Hematopoietic multipotent progenitor cell (in vitro differentiated cells): ENCODE measurements around the gene UNC13C. TPM values are rescaled to one million over a fixed set of nuclear protein-coding genes. Genes with fewer than 3 reads are reported as not detected.
A peak's percentile ranks its signal among the peaks of the same experiment; 100 is the strongest.

Source experiments
- DNase-seq, 3 donors: peaks; one replicate each; pipeline ENCODE4 v3.0.0-alpha.2; 2011 to 2015; ENCODE audit warnings: low read depth in 2 of 3, low spot score in 2 of 3
- total RNA-seq: library from RNA; depleted of rRNA; stranded (reverse); fragments of >200 nt; gene quantifications from one replicate; pipeline ENCODE4 v1.2.3, GENCODE V29; 2012

Gene UNC13C
- total RNA-seq, 1 donor, result under 0.01 TPM

- peak in 1 of 3 donors; percentile 46 for DNase-seq
Measured at GRCh38 chr15:54608876-54609835, 630.9 kb downstream of the UNC13C start.

GRCh38 chr15:54618120-54618519, 639.9 kb downstream of the UNC13C start:
- DNase-seq, result no peak

DNA sequence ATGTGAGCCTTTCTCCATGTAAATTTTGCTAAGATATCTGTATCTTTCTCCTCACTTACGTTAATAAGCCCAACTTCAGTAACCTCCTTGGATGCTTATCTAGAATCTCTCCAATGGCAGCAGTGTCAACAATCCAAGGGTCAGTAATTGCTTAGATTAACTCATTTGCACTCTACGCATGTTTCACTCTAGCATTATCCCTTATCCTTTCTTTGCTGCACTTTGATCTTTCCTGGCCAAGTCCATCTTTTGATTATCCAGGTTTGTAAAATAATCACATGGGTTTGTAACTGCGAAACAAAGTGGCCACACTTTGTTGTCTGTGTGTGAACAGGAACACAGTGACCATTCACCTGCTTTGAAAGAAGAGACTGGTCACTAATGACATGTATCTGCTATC, 640.9 kb downstream of the UNC13C start:
- DNase-seq, result no peak

- DNase-seq, result no peak
Measured at GRCh38 chr15:54620916-54621315, 642.7 kb downstream of the UNC13C start.

DNA sequence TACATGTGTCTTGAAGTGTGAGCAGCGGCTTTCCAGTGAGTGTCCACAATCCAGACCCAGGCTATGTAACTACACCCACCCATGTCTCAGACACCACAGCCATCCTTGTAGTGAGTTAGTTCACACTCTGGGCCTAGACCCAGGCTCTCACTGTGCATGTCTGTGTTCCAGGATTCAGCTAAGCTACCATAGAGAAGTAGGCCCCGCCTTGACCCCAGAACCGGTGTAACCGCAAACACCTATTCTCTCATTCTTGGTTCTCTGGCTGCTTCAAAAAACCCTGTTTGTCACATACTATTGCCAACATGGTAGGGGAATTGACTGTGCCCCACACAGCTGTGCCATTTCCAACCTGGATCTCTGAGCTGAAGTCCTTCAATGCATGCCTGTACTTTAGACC, 657.9 kb downstream of the UNC13C start:
- no peak for DNase-seq

DNA sequence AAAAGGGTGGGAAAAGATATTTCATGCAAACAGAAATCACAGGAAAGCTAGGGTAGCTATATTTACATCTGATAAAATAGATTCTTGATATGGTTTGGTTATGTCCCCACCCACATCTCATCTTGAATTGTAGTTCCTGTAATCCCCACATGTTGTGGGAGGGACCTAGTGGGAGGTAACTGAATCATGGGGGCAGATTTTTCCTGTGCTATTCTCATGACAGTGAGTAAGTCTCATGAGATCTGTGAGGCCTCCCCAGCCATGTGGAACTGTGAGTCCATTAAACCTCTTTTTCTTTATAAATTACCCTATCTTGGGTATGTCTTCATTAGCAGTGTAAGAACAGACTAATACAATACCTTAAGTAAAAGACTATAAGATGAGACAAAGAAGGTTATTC, 660.4 kb downstream of the UNC13C start:
- no peak for DNase-seq

GRCh38 chr15:54640873-54641272, 662.6 kb downstream of the UNC13C start:
- DNase-seq, result no peak

DNA sequence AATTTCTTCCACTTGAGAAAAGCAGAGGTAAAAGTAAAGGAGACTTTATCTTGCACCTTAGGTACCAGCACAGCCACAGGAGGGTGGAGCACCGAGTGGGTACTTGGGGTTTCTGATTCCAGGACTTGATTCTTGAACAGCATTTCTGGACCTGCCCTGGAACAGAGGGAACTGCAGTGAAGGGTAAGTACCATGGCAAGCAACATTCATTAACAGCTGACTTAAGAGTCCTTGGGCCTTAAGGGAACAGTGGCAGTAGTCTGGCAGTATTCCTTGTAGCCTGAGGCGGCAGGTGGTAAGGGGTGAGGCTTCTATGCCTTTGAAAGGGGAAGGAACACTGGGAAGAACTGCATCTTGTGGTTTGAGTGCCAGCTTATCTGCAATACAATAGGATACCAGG, 666.6 kb downstream of the UNC13C start:
- no peak for DNase-seq

GRCh38 chr15:54659646-54660045, 681.4 kb downstream of the UNC13C start:
- DNase-seq, result no peak

- no peak for DNase-seq
Measured at GRCh38 chr15:54660356-54660755, 682.1 kb downstream of the UNC13C start.

GRCh38 chr15:54675241-54675640, 697.0 kb downstream of the UNC13C start:
- DNase-seq, result no peak

DNA sequence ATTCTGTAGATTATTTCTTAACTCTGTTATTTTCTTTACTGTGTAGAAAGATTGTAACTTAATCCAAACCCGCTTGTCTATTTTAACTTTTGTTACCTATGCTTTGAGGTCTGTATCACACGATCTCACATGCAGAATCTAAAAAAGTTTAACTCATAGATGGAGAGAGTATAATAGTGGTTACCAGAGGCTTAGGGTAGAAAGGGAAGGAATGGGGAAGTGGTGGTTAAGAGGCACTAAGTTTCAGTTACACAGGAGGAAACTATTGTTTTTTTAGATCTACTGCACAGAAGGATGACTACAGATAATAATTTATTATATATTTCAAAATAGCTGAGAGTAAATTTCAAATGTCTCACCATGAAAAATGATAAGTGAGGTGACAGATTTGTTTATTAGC, 703.3 kb downstream of the UNC13C start:
- DNase-seq, result peak in 2 of 3 donors; percentile 49 to 87

Other genes with a start within 250 kb of the UNC13C start
- 12.7 TPM for gene WDR72, start 218.8 kb upstream of the UNC13C start, total RNA-seq